Measurements from ENCODE around the gene PAN3.

GRCh38 chr13:28137596-28137995 lies 749 bp upstream of the PAN3 start:
- TF ChIP-seq, protein P1, sequence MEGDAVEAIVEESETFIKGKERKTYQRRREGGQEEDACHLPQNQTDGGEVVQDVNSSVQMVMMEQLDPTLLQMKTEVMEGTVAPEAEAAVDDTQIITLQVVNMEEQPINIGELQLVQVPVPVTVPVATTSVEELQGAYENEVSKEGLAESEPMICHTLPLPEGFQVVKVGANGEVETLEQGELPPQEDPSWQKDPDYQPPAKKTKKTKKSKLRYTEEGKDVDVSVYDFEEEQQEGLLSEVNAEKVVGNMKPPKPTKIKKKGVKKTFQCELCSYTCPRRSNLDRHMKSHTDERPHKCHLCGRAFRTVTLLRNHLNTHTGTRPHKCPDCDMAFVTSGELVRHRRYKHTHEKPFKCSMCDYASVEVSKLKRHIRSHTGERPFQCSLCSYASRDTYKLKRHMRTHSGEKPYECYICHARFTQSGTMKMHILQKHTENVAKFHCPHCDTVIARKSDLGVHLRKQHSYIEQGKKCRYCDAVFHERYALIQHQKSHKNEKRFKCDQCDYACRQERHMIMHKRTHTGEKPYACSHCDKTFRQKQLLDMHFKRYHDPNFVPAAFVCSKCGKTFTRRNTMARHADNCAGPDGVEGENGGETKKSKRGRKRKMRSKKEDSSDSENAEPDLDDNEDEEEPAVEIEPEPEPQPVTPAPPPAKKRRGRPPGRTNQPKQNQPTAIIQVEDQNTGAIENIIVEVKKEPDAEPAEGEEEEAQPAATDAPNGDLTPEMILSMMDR (IDR thresholded peaks at IDR 0.05): no peak
- TF ChIP-seq POLR2A (IDR thresholded peaks at IDR 0.05): no peak
